ENCODE results near the gene DOCK6. TPM values are rescaled to one million over a fixed set of nuclear protein-coding genes. Genes with fewer than 3 reads are reported as not detected.

The DOCK6 gene
- total and polyA plus RNA-seq, 2 of the 13 experiments (the other 11 are each of a cell fraction or from before 2014, with no cell fraction given), result 5.4 to 38.1 TPM

DNA sequence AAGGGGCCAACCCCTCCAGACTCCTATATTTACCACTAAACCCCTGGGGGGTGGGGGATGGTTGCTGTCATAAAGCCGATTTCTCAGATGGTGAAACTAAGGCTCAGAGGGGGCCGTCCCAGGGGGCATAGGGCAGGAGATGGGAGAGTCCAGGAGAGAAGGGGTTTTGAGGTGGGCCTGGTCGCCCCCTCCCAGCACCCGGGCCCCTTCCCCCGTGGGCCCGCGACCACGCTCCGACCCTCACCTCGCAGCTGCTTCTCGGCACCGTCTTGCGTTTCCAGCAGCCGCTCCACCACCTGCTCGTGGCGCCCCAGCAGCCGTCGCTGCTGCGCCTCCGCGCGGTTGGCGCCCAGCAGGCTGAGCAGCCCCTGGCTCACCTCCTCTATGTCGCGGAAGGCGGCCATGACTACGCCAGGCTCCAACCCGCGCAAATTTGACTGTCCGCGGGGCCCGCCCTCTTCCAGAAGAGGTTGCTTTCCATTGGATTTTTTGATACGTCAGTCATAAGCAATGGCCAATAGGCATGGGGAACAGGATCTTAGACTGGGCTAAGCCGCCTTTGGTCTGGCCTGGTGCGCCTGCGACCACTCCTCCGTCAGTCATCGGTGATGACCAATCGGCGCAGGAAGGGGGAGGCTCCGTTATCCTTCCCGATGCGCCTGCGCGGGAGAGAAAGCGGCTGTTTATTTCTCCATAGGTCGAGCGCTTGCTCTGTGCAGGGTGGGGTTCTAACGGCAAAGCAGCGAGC, 106.8 kb downstream of the DOCK6 start, which contains the start of gene SPC24 (continued):
- TF ChIP-seq ZNF747 (CRISPR knock-in tag; IDR thresholded peaks at IDR 0.05; ENCODE audit: borderline replicate concordance), result 0 out of 2 replicates have a peak, but pooled peaks have one; percentile 69
- no peak for TF ChIP-seq MZF1 (CRISPR knock-in tag; IDR thresholded peaks at IDR 0.05; ENCODE audit: borderline replicate concordance)
- 0 out of 2 replicates have a peak, but pooled peaks have one; percentile 38 for TF ChIP-seq KLF6 (CRISPR knock-in tag; IDR thresholded peaks at IDR 0.05)
- TF ChIP-seq HOXA7 (CRISPR knock-in tag; IDR thresholded peaks at IDR 0.05), result no peak
- TF ChIP-seq, protein P1, sequence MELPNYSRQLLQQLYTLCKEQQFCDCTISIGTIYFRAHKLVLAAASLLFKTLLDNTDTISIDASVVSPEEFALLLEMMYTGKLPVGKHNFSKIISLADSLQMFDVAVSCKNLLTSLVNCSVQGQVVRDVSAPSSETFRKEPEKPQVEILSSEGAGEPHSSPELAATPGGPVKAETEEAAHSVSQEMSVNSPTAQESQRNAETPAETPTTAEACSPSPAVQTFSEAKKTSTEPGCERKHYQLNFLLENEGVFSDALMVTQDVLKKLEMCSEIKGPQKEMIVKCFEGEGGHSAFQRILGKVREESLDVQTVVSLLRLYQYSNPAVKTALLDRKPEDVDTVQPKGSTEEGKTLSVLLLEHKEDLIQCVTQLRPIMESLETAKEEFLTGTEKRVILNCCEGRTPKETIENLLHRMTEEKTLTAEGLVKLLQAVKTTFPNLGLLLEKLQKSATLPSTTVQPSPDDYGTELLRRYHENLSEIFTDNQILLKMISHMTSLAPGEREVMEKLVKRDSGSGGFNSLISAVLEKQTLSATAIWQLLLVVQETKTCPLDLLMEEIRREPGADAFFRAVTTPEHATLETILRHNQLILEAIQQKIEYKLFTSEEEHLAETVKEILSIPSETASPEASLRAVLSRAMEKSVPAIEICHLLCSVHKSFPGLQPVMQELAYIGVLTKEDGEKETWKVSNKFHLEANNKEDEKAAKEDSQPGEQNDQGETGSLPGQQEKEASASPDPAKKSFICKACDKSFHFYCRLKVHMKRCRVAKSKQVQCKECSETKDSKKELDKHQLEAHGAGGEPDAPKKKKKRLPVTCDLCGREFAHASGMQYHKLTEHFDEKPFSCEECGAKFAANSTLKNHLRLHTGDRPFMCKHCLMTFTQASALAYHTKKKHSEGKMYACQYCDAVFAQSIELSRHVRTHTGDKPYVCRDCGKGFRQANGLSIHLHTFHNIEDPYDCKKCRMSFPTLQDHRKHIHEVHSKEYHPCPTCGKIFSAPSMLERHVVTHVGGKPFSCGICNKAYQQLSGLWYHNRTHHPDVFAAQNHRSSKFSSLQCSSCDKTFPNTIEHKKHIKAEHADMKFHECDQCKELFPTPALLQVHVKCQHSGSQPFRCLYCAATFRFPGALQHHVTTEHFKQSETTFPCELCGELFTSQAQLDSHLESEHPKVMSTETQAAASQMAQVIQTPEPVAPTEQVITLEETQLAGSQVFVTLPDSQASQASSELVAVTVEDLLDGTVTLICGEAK (IDR thresholded peaks at IDR 0.05), result no peak
- TF ChIP-seq, protein P1 (CRISPR knock-in tag; IDR thresholded peaks at IDR 0.05), result 0 out of 2 replicates have a peak, but pooled peaks have one; percentile 11
- peak; percentile 95 for TF ChIP-seq SIN3B (IDR thresholded peaks at IDR 0.05; ENCODE audit: low read length)
- no peak for TF ChIP-seq ONECUT2 (CRISPR knock-in tag; IDR thresholded peaks at IDR 0.05)
- TF ChIP-seq, protein P2, sequence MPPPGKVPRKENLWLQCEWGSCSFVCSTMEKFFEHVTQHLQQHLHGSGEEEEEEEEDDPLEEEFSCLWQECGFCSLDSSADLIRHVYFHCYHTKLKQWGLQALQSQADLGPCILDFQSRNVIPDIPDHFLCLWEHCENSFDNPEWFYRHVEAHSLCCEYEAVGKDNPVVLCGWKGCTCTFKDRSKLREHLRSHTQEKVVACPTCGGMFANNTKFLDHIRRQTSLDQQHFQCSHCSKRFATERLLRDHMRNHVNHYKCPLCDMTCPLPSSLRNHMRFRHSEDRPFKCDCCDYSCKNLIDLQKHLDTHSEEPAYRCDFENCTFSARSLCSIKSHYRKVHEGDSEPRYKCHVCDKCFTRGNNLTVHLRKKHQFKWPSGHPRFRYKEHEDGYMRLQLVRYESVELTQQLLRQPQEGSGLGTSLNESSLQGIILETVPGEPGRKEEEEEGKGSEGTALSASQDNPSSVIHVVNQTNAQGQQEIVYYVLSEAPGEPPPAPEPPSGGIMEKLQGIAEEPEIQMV (CRISPR knock-in tag; IDR thresholded peaks at IDR 0.05; ENCODE audit: low read depth), result no peak
- no peak for TF ChIP-seq ZBTB7B (CRISPR knock-in tag; IDR thresholded peaks at IDR 0.05)
- TF ChIP-seq, protein P3, sequence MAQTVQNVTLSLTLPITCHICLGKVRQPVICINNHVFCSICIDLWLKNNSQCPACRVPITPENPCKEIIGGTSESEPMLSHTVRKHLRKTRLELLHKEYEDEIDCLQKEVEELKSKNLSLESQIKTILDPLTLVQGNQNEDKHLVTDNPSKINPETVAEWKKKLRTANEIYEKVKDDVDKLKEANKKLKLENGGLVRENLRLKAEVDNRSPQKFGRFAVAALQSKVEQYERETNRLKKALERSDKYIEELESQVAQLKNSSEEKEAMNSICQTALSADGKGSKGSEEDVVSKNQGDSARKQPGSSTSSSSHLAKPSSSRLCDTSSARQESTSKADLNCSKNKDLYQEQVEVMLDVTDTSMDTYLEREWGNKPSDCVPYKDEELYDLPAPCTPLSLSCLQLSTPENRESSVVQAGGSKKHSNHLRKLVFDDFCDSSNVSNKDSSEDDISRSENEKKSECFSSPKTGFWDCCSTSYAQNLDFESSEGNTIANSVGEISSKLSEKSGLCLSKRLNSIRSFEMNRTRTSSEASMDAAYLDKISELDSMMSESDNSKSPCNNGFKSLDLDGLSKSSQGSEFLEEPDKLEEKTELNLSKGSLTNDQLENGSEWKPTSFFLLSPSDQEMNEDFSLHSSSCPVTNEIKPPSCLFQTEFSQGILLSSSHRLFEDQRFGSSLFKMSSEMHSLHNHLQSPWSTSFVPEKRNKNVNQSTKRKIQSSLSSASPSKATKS (CRISPR knock-in tag; IDR thresholded peaks at IDR 0.05), result no peak
- TF ChIP-seq THYN1 (CRISPR knock-in tag; IDR thresholded peaks at IDR 0.05; ENCODE audit: borderline replicate concordance, low read depth), result no peak
- peak; percentile 84 for TF ChIP-seq POLR2AphosphoS5 (IDR thresholded peaks at IDR 0.05; ENCODE audit: low read depth, low read length)
- TF ChIP-seq ZNF44 (CRISPR knock-in tag; IDR thresholded peaks at IDR 0.05), result no peak
- no peak for TF ChIP-seq SMARCC2 (IDR thresholded peaks at IDR 0.05)
- no peak for TF ChIP-seq SMARCE1 (IDR thresholded peaks at IDR 0.05; ENCODE audit: borderline replicate concordance)
- TF ChIP-seq ZNF549 (CRISPR knock-in tag; IDR thresholded peaks at IDR 0.05), result no peak
- TF ChIP-seq RXRA (CRISPR knock-in tag; IDR thresholded peaks at IDR 0.05), result peak; percentile 67; the same call in 1 of the 2 replicates

All from HepG2 (cell line).